CD4-positive, alpha-beta T cell treated with Interleukin-12 subunit alpha and Interleukin-12 subunit beta, for 1 hour (primary cell): Measurements from ENCODE around the gene OR2S2.
"Not testable (repeated sequence)": the region's sequence is repeated elsewhere in the genome, so short reads cannot be mapped to it uniquely, and the experiment has no call there.

Experiments used
- DNase-seq: peaks from one replicate; pipeline ENCODE4 v3.0.0-alpha.2; 2020

OR2S2 gene

GRCh38 chr9:35960039-35960655, 2.2 kb upstream of the OR2S2 start:
- DNase-seq = no peak

- no peak for DNase-seq
These were observed 1.3 kb downstream of the OR2S2 start for GRCh38 chr9:35956651-35957050.

- peak; percentile 73 for DNase-seq
These were observed 2.9 kb downstream of the OR2S2 start for GRCh38 chr9:35954942-35955546.

- DNase-seq = no peak
These were observed 5.3 kb downstream of the OR2S2 start for GRCh38 chr9:35952526-35953191.

- DNase-seq = no peak
These were observed 6.2 kb downstream of the OR2S2 start for GRCh38 chr9:35951736-35952135.

GRCh38 chr9:35948901-35949318, 9.0 kb downstream of the OR2S2 start:
- DNase-seq = no peak

- no peak for DNase-seq
These were observed 9.5 kb downstream of the OR2S2 start for GRCh38 chr9:35948451-35948850.

GRCh38 chr9:35945341-35946018, 12.5 kb downstream of the OR2S2 start:
- DNase-seq = peak; percentile 64

GRCh38 chr9:35944841-35945240, 13.1 kb downstream of the OR2S2 start:
- DNase-seq = no peak

- no peak for DNase-seq
These were observed 13.8 kb downstream of the OR2S2 start for GRCh38 chr9:35944173-35944572.

GRCh38 chr9:35942286-35942685, 15.7 kb downstream of the OR2S2 start:
- no peak for DNase-seq

- peak; percentile 63 for DNase-seq
These were observed 17.2 kb downstream of the OR2S2 start for GRCh38 chr9:35940458-35941407.

- DNase-seq = no peak
These were observed 18.2 kb downstream of the OR2S2 start for GRCh38 chr9:35939679-35940250.

- DNase-seq = no peak
These were observed 19.2 kb downstream of the OR2S2 start for GRCh38 chr9:35938474-35939356.

GRCh38 chr9:35937227-35937626, 20.7 kb downstream of the OR2S2 start:
- no peak for DNase-seq

- no peak for DNase-seq
These were observed 22.0 kb downstream of the OR2S2 start for GRCh38 chr9:35935755-35936509.

GRCh38 chr9:35935261-35935660, 22.7 kb downstream of the OR2S2 start:
- DNase-seq = no peak

- not testable (repeated sequence) for DNase-seq
These were observed 23.9 kb downstream of the OR2S2 start for GRCh38 chr9:35934069-35934468.

- DNase-seq = no peak
These were observed 24.3 kb downstream of the OR2S2 start for GRCh38 chr9:35933550-35934067.

- no peak for DNase-seq
These were observed 25.2 kb downstream of the OR2S2 start for GRCh38 chr9:35932735-35933134.
